CD4-positive, alpha-beta T cell treated with Interleukin-15 for 1 hour (primary cell): ENCODE data around the gene ENDOV.

Source experiments
- DNase-seq: peaks from one replicate; pipeline ENCODE4 v3.0.0-alpha.2; 2020

ENDOV gene

DNA sequence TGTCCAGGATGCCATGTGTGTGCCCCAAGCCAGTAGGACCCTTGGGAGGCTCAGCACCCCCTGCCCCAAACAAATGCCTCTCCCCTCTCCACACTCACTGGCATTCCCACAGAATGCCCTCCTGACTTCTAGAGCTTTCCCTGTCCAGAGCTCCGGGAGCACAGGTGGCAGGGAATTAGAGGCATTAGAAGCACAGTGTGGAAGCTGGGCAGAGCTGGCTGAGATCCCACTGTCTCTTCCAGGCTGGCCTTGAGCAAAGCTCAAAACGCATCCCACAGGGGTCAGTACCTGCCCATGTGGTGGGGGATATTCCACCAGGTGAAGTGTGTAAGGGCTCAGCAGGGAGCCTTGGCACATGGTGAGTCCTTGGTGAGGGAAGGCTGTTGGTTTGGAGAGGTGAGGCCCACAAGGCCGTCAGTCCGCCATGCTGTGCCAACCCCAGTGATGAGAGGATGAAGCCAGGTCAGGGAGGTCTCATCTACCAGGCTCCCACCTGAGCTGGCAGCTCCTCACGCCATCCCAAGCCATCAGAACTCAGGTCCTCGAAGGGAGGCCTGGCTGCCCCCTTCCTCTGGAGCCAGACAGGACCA lies 18.1 kb downstream of the ENDOV start:
- no peak for DNase-seq

DNA sequence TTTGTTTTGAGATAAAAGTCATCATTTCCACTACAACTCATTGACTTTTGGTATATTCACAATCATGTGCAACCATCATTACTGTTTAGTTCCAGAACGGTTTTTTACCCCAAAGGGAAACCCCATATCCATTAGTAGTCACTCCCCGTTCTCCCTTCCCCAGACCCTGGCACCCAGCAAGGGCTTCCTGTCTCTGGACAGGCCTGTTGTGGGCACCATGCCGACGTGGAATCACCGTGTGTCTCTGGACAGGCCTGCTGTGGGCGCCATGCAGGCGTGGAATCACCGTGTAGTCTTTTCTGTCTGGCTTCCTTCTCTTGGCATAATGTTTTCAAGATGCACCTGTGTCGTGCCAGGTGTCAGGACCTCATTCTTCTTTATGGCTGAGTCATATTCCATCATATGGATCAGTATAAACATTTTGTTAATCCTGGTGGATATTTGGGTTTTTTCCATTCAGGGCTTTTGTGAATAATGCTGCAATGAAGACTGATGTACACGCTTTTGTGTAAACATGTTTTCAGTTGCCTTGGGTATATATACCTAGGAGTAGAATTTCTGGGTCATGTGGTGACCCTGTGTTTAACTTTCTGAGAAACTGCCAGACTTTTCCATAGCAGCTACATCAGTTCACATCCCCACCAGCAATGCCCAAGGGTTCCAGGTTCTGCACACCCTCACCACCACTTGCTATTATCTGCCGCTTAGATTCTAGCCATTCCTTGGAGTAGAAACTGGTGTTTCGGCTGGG lies 19.1 kb downstream of the ENDOV start:
- no peak for DNase-seq

DNA sequence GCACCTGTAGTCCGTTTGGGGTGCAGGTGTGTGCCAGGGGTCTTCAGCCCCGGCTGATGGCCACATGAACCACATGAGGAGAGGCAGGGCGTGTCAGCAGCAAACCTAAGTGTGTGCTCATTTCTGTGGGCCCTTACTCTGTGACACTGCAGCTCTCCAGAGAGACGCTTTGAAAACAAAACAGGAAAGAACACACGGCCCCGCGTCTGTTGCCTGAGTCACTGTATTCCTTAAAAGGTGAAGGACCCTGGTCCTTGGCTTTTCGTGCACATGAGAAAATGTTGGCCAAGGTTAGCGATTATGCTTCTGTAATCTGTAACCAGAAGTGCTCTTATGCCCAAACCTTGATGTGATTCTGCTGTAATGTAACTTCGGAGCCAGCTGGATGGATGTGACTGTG lies 22.6 kb downstream of the ENDOV start:
- DNase-seq, result no peak

DNA sequence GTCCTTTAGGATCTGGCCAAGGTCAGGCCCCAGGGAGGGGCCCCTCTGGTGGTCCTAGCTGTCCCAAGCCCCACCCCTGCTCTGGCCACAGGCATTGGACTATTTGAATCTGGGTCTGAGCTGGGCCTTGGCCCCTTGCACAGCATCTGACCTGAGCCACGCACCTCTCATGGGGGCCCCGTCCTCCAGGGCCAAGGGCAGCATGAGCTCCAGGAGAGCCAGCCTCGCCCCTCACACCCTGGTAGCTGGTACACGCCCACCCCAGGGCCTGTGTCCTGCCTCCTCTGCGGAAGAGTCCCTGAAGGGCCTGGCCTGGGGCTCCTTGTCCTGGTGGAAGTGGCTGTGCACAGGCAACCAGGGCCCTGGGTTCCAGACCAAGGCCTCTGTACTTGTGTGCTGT lies 23.8 kb downstream of the ENDOV start:
- no peak for DNase-seq

DNA sequence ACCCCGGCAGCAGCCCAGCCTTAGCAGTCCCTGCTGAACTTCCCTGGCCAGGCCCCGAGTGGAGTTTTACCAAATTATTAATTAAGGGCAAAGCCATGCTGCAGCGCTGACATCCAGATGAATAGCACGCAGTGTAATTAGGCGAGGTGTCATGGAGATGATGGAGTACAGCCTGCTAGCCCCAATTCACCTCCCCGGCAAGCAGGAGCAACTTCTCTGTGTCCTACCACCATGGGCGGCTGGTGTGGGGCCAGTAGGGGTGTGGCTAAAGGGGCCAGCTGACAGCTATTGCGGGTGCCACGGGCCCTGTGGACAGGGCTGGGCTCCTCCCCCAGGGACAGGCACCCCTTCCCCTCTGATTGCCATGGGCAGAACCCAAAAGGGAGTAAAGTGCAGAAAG lies 24.5 kb downstream of the ENDOV start:
- no peak for DNase-seq

DNA sequence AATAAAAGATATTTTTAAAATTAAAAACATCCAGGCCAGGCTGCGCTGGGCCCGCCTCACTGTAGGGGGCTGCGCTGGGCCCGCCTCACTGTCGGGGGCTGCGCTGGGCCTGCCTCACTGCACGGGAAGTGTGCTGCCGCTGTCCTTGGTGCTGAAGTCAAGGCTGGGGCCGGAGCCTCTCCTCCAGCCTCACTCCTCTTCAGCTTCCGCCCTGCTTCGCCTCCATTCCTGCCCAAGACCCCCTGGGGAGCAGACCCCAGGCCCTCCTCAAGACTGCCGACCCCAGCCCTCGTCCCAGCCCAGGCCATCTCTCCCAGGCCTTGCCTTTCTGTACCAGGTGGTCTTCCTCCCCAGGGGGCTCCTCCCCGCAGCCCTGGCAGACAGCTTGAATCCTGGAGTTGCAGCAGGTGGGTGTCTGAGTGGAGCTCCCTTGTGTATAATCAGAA lies 26.2 kb downstream of the ENDOV start:
- no peak for DNase-seq

DNA sequence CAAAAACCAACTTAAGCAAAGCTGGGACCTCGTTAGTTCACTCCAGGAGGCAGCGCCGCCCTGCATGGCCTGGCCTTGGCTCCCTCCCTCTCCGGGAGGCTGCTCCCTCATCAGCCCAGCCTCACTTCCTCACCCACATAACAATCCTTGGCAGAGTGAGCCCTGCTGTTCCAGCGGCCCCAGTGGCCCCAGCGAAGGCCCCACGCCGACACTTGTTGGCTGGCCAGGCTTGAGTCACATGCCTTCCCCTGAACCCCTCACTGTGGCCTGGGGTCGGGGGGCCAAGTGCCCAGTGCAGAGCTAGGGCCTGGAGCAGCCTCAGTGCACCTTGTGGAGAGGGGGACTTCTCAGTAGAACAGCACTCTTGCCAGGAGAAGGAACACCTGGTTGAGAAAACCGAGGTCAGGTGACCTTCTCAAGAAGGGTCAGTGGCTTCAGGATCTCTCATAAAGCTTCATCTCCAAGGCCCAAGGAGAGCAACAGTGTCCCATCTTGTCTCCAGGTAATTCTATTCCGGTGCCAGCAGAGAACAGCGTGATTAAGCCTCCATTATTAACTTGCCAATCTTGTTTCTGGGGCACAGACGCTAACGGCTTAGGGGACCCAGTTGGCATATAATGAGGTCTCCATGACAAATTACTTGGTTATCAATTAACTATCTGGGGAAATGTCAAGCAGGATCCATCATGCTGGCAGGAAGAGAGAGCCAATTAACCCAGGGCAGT lies 26.8 kb downstream of the ENDOV start:
- DNase-seq, result no peak

DNA sequence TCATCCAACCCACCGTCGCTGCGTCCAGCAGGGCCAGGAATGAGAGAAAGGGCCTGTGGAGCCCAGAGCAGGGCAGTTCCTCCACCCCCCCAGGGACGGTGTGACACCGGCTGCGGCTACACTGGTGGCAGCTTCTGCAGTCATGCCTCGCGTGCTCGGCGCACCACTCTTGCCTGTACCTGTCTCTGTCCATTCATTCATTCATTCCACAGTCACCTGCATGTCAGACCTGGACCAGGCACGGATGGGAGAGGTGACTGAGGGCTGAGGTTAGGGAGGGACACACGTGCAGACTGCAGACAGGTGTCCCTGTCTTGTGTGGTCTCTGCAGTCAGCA lies 27.3 kb downstream of the ENDOV start:
- DNase-seq, result no peak

DNA sequence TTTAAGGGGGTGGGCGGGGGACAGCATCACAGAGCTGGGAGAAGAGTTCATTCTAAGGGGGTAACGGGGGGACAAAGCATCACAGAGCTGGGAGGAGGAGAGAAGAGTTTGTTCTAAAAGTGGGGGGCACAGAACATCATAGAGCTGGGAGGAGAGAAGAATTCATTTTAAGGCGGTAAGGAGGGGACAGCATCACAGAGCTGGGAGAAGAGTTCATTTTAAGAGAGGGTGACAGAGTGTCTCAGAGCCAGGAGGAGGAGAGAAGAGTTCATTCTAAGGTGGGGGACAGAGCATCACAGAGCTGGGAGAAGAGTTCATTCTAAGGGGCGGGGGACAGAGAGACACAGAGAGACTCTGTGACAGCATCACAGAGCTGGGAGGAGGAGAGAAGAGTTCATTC lies 27.8 kb downstream of the ENDOV start:
- DNase-seq, result no peak

DNA sequence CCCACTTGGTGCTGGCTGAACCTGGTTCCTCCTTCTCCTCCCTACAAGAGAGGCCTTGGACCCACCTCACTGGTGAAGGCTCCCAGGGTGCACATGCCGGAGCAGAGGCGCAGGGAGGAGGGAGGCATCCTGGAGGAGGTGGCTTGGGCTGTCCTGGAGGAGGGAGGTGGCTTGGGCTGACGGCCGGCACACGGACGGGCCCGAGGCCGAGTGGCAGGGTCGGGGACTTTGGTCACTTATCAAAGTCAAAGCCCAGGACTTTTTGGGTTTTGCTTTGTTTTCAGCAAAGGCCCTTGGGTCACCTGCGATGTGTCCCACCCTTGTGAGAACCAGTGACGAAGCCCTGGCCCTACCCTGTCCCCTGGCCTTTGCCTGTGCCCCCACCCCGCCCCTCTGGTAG lies 28.5 kb downstream of the ENDOV start:
- DNase-seq, result no peak

DNA sequence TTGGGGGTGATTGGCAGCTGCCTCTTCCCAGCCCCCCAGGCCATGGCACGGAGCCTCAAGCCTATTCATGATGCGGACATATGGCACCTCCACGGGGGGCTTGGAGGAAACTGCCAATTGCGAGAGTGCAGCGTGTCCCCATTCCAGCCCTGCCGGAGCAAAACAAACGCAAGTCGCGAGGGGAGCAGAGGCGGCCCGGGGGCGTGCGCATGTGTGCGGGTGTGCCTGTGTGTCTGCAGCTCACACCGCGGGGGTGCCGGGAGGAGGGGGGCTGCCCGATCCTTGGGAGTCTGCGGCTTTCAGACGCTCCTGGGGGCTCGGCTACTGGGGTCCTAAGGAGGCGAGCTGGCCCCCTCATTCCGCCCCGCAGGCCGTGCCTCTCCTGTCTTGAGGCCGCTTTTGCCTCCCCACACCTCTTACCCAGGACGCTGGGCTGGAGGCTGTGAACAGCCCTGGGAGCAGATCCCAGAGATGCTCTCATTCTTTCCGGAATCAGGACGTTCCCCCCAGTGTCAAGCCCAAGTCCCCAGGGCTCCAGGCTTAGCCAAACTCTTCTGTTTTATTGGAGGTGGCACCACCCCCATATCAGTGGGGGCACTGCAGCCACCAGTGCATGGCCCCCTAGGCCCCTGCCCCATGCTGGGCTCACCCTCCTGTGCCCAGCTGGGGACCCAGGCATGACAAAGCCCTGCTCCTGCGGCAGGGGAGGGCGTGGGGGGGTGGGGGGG lies 29.1 kb downstream of the ENDOV start:
- DNase-seq, result no peak

DNA sequence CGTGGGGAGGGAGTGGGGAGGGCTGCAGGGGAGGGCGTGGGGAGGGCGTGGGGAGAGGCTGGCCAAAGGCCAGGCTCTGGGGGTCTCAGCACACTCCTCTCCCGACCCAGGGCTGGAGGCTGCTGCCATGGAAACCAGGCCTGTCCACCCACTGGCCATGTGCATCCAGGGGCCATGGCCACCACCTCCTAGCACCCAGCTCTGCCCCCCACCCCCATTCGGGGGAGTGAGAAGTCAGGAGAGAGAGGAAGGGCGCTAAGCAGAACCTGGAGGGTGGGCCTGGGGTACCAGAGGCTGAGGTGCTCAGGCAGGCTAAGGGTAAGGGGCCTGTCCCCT lies 29.6 kb downstream of the ENDOV start:
- no peak for DNase-seq

DNA sequence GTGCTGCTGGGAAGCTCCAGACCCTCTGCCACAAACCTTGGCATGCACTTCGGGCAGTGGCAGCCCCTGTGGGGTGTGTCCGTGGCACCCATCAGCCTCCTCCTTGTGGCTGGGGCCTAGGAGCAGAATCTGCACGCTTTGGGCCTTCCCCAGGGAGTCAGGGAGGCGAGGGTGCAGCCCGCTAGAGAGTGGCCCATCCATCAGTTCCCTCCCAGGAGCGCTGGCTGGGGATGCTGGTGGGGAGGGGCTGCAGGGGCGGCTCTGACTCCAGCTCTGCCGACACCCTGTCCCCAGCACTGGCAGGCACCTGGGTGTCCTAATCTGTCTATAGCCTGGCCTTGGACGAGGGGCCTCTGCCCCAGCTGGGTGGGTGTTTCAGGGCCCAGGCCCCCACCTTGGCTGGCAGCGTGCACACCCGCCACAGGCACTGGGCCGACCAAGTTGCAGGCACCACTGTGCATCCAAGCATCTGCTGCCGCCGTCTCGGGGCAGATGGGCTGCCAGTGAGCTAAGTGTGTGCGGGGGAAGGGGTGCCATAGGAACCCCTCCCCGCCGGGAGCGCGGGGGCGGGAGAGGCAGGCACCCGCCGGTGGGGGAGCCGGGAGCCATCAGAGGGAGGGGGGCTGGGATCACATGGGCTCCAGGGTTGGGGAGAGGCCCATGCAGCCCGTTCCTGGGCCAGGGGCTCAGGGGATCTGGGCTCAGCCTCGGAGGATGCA lies 30.2 kb downstream of the ENDOV start:
- DNase-seq, result no peak

DNA sequence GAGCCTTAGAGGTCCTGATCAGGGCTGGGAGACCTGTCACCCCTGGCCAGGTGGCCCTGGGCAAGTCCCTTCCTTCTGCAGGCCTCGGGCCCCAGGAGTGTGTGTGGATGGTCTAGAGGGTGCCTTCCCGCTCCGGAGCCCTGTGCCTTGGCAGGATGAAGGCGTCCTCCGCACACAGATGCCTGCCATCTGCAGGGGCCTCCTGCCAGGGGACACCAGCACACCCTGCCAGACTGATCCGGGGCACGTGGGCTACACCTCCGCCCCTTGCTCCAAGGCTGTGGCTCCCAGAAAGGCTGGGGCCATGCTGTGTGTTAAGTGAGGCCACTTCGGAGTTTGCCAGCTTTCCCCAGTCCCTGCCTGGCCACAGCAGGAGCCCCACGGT lies 30.8 kb downstream of the ENDOV start:
- no peak for DNase-seq

DNA sequence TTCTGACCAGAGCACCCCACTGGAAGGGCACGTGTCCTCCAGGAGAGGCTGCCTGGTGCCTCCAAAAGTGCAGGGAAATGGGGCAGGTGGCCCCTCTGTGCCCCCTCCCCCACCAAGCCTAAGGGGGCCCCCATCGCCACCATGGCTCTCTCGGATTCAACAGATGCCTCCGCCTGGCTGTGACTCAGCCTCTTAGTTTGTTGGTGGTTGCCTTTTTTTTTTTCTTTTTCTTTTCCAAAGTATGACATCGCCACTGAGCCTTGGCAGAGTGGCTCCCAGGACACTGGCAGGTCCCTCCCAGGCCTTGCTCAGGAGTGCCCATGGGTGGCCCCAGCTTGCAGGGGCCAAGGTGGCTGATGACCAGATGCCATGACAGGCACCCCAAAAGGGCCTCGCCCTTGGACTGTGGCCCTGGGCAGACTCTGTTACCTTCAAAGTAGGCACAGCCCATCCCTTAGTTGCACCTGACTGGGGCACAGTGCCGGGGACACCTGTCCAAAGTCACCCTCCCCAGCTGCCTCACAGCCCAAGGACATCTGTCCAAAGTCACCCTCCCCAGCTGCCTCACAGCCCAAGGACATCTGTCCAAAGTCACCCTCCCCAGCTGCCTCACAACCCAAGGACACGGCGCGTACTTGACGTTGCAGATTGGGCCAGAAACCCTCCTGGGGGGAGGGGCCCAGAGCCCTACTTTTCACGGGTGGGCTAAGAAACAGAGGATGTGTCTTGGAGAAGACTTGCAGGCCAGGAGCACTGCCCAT lies 31.9 kb downstream of the ENDOV start:
- no peak for DNase-seq

DNA sequence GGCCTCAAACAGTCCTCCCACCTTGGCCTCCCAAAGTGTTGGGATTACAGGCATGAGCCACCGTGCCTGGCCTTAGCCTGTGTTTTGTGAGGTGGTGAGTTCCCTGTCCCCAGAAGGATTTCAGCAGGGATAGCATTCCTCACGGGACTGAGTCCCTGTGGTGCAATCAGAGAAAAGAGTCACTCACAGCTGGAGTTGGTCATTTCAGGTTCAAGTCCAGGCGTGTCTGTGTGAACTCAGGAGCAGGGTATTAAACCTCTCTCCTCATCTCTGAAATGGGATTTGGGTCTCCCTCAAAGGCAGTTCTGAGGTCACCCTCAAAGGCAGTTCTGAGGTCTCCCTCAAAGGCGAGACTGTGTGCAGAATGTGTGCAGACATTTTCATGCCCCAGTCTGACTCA lies 32.8 kb downstream of the ENDOV start:
- no peak for DNase-seq

DNA sequence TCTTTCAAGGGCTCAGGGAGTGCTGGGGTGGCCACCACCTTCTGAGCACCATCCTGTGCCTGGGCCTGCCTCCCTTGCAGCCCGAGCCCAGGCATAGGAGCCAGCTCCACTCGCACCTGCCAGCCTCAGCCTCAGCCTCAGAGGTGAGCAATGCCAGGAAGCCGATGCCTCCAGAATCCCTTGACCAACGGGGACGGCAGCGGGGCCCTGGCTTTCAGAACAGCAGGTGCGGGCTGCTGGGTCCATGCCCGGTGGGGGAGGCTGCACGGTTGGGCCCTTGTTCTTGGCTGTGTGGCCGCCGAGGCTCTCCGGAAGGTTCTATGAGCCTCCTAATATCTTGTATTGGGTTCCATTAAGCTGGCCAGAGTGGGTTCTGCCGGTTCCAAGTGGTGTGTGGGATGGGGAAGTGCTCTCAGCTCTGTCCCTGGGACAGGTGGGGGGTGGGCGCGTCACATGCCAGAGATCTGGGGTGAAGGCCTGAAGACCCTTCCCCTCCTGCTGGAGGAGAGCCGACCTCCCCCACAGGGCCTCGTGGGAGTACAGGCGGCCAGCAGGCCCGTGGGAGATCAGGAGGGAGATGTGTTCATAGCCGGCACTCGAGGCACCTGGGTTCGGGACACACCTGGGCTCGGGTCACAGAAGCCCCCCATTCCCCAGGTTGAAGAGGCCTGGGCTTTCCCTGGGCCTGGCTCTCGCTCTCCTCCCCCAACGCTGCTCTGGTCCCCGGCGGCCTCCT lies 34.4 kb downstream of the ENDOV start:
- no peak for DNase-seq

DNA sequence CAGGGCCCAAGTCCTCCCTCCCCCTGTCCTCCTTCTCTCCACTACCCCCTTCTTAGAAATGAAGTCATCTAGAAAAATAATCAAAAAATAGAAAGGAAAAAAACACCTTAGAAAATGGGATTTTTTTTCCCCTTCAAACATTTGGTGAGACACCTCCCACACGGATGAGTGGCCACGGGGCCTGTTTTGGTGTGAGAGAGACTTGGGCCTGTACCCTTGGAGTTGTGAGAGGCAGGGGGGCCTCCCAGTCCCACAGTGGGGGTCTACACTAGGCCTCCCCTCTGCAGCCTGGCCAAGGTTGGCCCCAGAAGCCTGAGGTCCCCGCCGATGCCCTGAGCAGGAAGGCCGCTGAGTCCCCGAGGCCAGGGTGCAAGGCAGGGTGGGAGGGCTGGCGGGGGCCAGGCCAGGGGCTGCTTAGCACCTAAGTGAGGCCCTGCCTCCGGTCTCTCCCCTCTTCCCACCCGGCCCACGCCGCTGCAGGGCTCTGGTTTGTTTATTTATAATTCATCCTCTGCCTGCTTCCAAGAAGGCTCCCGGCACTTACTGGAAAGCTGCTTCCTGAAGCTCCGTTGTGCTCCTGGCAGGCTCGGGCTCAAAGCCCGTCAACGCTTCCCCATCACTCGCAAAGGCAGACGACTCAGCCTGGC lies 35.1 kb downstream of the ENDOV start:
- DNase-seq, result no peak

DNA sequence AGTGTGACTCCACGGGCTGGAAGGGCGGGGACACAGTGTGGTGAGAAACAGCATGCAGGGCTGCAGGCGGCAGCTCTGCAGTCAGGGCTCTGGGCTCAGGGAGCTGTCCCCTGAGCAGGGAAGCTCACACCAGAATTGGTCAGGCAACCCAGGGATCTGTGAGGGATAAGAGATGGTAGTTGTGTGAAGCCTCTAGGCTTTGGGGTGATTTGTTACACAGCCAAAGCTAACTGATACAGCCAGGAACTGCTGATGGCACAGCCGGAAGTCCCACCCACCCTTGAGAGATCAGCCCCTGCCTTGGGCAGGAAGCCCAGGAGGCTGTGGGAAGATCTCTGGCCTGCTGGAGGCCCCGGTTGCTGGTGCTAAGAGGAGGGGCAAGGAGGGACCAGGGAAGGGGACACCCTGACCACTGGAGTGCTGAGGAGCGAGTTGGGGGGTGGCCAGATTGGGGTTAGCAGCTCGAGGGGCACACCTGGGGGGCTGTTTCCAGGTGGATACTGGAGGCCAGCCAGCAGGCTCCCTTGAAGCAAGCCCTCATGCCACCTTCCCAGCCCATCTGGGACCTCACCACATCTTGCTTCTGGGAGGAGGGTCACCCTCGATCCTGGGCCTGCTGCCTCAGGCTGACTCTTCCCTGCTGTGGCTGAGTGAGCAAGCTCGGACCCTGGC lies 36.3 kb downstream of the ENDOV start:
- no peak for DNase-seq

DNA sequence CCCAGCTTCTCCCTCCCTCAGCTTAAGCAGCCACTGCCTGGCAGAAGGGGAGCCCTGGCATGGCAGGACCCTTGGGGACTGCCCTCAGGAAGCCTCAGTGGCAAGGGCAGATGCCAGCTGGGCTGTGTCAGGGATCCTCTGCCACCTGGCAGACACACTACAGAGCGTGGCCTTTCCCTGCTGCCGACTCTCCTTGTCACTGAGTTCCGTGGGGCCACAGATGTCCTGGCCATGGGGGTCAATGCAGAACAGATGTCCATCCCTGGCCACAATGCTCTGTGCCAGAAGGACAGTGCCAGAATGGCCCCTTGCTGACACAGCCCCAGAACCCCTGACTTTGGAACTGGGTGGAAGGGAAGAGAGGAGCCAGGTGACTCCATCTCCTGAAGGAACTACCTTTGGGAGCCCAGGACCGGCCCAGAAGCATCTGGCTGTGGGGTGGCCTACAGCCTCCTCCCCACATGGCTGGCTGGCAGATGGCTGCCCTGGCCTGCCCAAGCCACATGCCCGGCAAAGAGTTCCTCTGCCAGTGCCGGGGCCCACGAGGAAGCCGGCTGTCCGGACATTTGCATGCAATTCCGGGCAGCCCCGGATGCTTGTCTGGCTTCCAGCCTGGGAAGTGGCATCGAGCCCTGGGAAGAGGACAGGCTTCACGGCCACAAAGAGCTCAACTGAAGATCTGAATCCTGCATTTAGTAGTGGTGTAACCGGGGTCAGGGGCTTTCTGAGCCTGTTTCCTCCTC lies 37.4 kb downstream of the ENDOV start:
- DNase-seq, result no peak
